ENCODE measurements around the gene GABRG3.

GABRG3 gene

GRCh38 chr15:26968806-26969205, 2.2 kb upstream of the GABRG3 start (continued):
- TF ChIP-seq POU6F1 (CRISPR knock-in tag; IDR thresholded peaks at IDR 0.05; ENCODE audit: borderline replicate concordance, low read depth) (no peak), RARB (CRISPR knock-in tag; IDR thresholded peaks at IDR 0.05) (no peak), SNAI2 (CRISPR knock-in tag; IDR thresholded peaks at IDR 0.05) (no peak), GLIS3 (CRISPR knock-in tag; IDR thresholded peaks at IDR 0.05) (no peak), TCF4 (CRISPR knock-in tag; IDR thresholded peaks at IDR 0.05; ENCODE audit: borderline replicate concordance) (no peak), ISL1 (CRISPR knock-in tag; IDR thresholded peaks at IDR 0.05) (no peak)

DNA sequence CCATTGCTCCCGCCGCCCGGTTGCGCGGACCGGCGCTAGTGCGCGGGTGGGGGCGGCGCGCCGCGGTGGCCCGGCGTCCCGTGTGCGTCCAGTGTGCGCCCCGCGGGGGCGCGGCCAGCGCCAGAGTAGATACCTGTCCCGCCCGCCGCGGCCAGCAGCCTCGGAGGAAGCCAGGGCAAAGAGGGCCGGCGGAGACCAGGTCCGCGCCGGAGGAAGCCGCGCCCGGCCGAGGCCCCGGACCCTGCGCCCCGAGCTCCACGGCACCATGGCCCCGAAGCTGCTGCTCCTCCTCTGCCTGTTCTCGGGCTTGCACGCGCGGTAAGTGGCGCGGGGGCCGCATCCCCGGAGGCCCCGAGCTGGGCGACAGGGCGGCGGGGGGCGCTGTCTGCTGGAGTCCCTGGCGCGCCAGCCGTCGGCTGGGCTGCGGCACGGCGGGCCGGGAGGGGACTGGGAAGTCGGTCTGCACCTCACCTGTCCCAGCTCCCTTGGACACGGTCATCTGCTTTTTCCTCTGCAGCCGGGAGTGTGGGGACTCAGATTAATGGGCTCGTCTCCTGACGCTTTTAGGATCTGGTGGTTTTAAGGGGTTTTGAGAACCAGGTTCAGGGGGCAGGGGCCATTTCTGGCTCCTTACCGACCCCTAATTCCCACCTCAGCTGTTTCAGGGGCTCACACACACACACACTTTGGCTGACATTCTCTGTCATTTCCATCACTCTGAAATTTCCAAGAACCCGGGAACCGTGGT, 464 bp downstream of the GABRG3 start:
- no peak for ATAC-seq
- TF ChIP-seq RARB (CRISPR knock-in tag; IDR thresholded peaks at IDR 0.05) (no peak), CSDC2 (CRISPR knock-in tag; IDR thresholded peaks at IDR 0.05) (no peak), ZNF8 (CRISPR knock-in tag; IDR thresholded peaks at IDR 0.05) (no peak), ESRRG (CRISPR knock-in tag; IDR thresholded peaks at IDR 0.05) (no peak), BACH2 (CRISPR knock-in tag; IDR thresholded peaks at IDR 0.05; ENCODE audit: borderline replicate concordance) (no peak), ZFP30 (CRISPR knock-in tag; IDR thresholded peaks at IDR 0.05) (no peak), TSHZ2 (CRISPR knock-in tag; IDR thresholded peaks at IDR 0.05) (no peak), ZFP3 (CRISPR knock-in tag; IDR thresholded peaks at IDR 0.05) (no peak), SNAI2 (CRISPR knock-in tag; IDR thresholded peaks at IDR 0.05) (no peak), ZC3H10 (CRISPR knock-in tag; IDR thresholded peaks at IDR 0.05) (no peak), ZNF565 (CRISPR knock-in tag; conservative IDR thresholded peaks at IDR 0.05; ENCODE audit: low read depth) (no peak), POU6F1 (CRISPR knock-in tag; IDR thresholded peaks at IDR 0.05; ENCODE audit: borderline replicate concordance, low read depth) (no peak), ISL1 (CRISPR knock-in tag; IDR thresholded peaks at IDR 0.05) (no peak), PATZ1 (CRISPR knock-in tag; IDR thresholded peaks at IDR 0.05; ENCODE audit: borderline replicate concordance) (no peak), ARNTL (CRISPR knock-in tag; IDR thresholded peaks at IDR 0.05; ENCODE audit: borderline replicate concordance, low read depth) (no peak), OSR1 (CRISPR knock-in tag; IDR thresholded peaks at IDR 0.05) (no peak), ZNF70 (CRISPR knock-in tag; IDR thresholded peaks at IDR 0.05) (no peak)
- TF ChIP-seq, protein P1, sequence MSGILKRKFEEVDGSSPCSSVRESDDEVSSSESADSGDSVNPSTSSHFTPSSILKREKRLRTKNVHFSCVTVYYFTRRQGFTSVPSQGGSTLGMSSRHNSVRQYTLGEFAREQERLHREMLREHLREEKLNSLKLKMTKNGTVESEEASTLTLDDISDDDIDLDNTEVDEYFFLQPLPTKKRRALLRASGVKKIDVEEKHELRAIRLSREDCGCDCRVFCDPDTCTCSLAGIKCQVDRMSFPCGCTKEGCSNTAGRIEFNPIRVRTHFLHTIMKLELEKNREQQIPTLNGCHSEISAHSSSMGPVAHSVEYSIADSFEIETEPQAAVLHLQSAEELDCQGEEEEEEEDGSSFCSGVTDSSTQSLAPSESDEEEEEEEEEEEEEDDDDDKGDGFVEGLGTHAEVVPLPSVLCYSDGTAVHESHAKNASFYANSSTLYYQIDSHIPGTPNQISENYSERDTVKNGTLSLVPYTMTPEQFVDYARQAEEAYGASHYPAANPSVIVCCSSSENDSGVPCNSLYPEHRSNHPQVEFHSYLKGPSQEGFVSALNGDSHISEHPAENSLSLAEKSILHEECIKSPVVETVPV (CRISPR knock-in tag; IDR thresholded peaks at IDR 0.05): no peak
- TF ChIP-seq, protein P2, sequence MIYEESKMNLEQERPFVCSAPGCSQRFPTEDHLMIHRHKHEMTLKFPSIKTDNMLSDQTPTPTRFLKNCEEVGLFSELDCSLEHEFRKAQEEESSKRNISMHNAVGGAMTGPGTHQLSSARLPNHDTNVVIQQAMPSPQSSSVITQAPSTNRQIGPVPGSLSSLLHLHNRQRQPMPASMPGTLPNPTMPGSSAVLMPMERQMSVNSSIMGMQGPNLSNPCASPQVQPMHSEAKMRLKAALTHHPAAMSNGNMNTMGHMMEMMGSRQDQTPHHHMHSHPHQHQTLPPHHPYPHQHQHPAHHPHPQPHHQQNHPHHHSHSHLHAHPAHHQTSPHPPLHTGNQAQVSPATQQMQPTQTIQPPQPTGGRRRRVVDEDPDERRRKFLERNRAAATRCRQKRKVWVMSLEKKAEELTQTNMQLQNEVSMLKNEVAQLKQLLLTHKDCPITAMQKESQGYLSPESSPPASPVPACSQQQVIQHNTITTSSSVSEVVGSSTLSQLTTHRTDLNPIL (CRISPR knock-in tag; IDR thresholded peaks at IDR 0.05; ENCODE audit: low read depth): no peak

All from SK-N-SH treated with all-trans-retinoic acid at 6 μM for 48 hours (cell line).